GM18907 (cell line): Measurements from ENCODE around the gene MAPRE2.
"Not testable (repeated sequence)": the region's sequence is repeated elsewhere in the genome, so short reads cannot be mapped to it uniquely, and the experiment has no call there.

ENCODE experiments used
- ATAC-seq: cut with Tn5 transposase; IDR thresholded peaks from one replicate; pipeline ENCODE4 v1.9.1; 2021; ENCODE audit warnings: mild to moderate bottlenecking, moderate library complexity; ENCODE audit not compliant: unreplicated experiment

MAPRE2 gene

GRCh38 chr18:35143622-35144596, 102.7 kb downstream of the MAPRE2 start:
- peak; percentile 59 for ATAC-seq

- no peak for ATAC-seq
Observed at GRCh38 chr18:35144698-35145097, 103.5 kb downstream of the MAPRE2 start.

- not testable (repeated sequence) for ATAC-seq
Observed at GRCh38 chr18:35150195-35150594, 109.0 kb downstream of the MAPRE2 start.

GRCh38 chr18:35153609-35154272, 112.5 kb downstream of the MAPRE2 start:
- peak; percentile 58 for ATAC-seq

GRCh38 chr18:35155398-35156117, 114.3 kb downstream of the MAPRE2 start:
- no peak for ATAC-seq

- ATAC-seq = no peak
Observed at GRCh38 chr18:35157181-35157580, 116.0 kb downstream of the MAPRE2 start.

- peak; percentile 81 for ATAC-seq
Observed at GRCh38 chr18:35158728-35159450, 117.7 kb downstream of the MAPRE2 start.

GRCh38 chr18:35159782-35160181, 118.6 kb downstream of the MAPRE2 start:
- no peak for ATAC-seq

- ATAC-seq = no peak
Observed at GRCh38 chr18:35161485-35161884, 120.3 kb downstream of the MAPRE2 start.

- ATAC-seq = no peak
Observed at GRCh38 chr18:35161934-35162333, 120.7 kb downstream of the MAPRE2 start.

- no peak for ATAC-seq
Observed at GRCh38 chr18:35163014-35163539, 121.9 kb downstream of the MAPRE2 start.

GRCh38 chr18:35163721-35164120, 122.5 kb downstream of the MAPRE2 start:
- ATAC-seq = no peak

- ATAC-seq = no peak
Observed at GRCh38 chr18:35164133-35164532, 122.9 kb downstream of the MAPRE2 start.

GRCh38 chr18:35167332-35167731, 126.1 kb downstream of the MAPRE2 start:
- no peak for ATAC-seq

- no peak for ATAC-seq
Observed at GRCh38 chr18:35167857-35168256, 126.6 kb downstream of the MAPRE2 start.

GRCh38 chr18:35170323-35170722, 129.1 kb downstream of the MAPRE2 start:
- ATAC-seq = not testable (repeated sequence)

GRCh38 chr18:35171315-35171987, 130.2 kb downstream of the MAPRE2 start:
- no peak for ATAC-seq

- no peak for ATAC-seq
Observed at GRCh38 chr18:35172009-35172408, 130.8 kb downstream of the MAPRE2 start.

GRCh38 chr18:35172451-35173035, 131.3 kb downstream of the MAPRE2 start:
- ATAC-seq = no peak
